Activated CD8-positive, alpha-beta T cell treated with anti-CD3 and anti-CD28 coated beads for 36 hours (primary cell): ENCODE measurements around the gene NEU4. TPM values are rescaled to one million over a fixed set of nuclear protein-coding genes. Genes with fewer than 3 reads are reported as not detected.
A peak's percentile ranks its signal among the peaks of the same experiment; 100 is the strongest.

Experiments
- ATAC-seq: fragments of 200-7000 bp; cut with Tn5 transposase; one replicate; pipeline ENCODE4 v1.10.0; 2021; ENCODE audit warnings: mild to moderate bottlenecking, moderate library complexity
- CTCF ChIA-PET: fragments of 350-600 bp; sonication (Branson Sonifier 250); formaldehyde crosslinking; loops from one replicate; lab custom pipeline; 2021; ENCODE audit warnings: antibody characterized with exemption; lab: Charles Lee
- POLR2A ChIA-PET: fragments of 350-600 bp; sonication (Branson Sonifier 250); formaldehyde crosslinking; loops from one replicate; lab custom pipeline; 2021; ENCODE audit warnings: antibody characterized with exemption; lab: Charles Lee
- DNase-seq: peaks from one replicate; pipeline ENCODE4 v3.0.0-alpha.2; 2020
- H3K27ac Mint-ChIP-seq: one replicate; pipeline ENCODE4 v1.8.0; 2021; ENCODE audit warnings: mild to moderate bottlenecking, mixed read lengths
- H3K27me3 Mint-ChIP-seq: one replicate; pipeline ENCODE4 v1.8.0; 2021; ENCODE audit warnings: mixed read lengths
- H3K36me3 Mint-ChIP-seq: one replicate; pipeline ENCODE4 v1.8.0; 2021; ENCODE audit warnings: low read depth, mixed read lengths
- H3K4me1 Mint-ChIP-seq: one replicate; pipeline ENCODE4 v1.8.0; 2021; ENCODE audit warnings: low read depth, mixed read lengths
- H3K4me3 Mint-ChIP-seq: one replicate; pipeline ENCODE4 v1.8.0; 2021; ENCODE audit warnings: mild to moderate bottlenecking, moderate library complexity, mixed read lengths
- H3K9me3 Mint-ChIP-seq: one replicate; pipeline ENCODE4 v1.8.0; 2021; ENCODE audit warnings: mixed read lengths
- intact Hi-C: fragments of 100-400 bp; cut with micrococcal nuclease; formaldehyde crosslinking; loops from one replicate; pipeline ENCODE4 v1.10.0; 2022
- total RNA-seq, 2 experiments: library from RNA; stranded (reverse); gene quantifications; one replicate each; pipeline ENCODE4 v1.2.3, GENCODE V29; 2021
- TF ChIP-seq, protein P1 (sequence below): fragments of 200-600 bp; IDR thresholded peaks from one replicate; pipeline ENCODE4 v1.8.0; 2022; ENCODE audit warnings: antibody characterized with exemption, mild to moderate bottlenecking

NEU4 gene
- total RNA-seq, 2 experiments from 2014 or later: 0.38 to 0.54 TPM

DNA sequence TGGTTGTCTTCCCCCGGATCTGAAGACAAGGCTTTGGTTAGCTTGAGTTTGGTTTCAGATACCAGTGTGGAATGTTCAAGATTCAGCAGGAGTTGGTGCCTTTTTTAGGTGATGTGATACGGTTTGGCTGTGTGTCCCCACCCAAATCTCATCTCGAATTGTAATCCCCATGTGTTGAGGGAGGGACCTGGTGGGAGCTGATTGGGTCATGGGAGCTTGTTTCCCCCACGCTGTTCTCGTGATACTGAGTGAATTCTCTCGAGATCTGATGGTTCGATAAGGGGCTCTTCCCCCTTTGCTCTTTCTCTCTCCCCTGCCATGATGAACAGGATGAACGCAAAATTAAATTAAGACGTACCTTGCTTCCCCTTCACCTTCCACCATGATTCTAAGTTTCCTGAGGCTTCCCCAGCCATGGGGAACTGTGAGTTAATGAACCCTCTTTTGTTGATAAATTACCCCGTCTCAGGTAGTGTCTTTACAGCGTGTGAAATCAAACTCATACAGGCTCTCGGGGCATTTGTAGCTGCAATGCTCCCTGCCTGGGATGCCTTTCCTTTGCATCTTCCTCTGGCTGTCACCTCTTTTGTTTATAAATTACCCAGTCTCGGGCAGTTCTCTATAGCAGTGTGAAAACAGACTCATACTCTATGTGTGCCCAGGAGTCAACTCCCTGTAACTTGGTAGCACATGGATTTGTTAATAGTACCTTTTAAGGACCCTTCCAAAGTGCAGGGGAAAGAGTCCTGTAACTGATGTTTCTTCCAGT, 28.4 kb downstream of the NEU4 start:
- ATAC-seq: no peak
- peaks cover 11% of the 10 kb centered on the region for H3K27me3 Mint-ChIP-seq
- no peaks in the 10 kb centered on the region for H3K9me3 Mint-ChIP-seq
- H3K36me3 Mint-ChIP-seq: no peaks in the 10 kb centered on the region
- no peak for DNase-seq
- H3K27ac Mint-ChIP-seq: no peak overlapping the region
- ChIA-PET POLR2A (interaction anchor here (1.1 kb wide), 1 partner anchor 34 kb away, joined by 3 read pairs; no protein-coding TSS in a partner anchor), CTCF (interaction anchor here (1.0 to 1.4 kb wide), 3 partner anchors 12 to 112 kb away, joined by 3 to 4 read pairs (median 3); no protein-coding TSS in a partner anchor)
- H3K4me1 Mint-ChIP-seq: peaks cover 10% of the 10 kb centered on the region
- TF ChIP-seq, protein P1, sequence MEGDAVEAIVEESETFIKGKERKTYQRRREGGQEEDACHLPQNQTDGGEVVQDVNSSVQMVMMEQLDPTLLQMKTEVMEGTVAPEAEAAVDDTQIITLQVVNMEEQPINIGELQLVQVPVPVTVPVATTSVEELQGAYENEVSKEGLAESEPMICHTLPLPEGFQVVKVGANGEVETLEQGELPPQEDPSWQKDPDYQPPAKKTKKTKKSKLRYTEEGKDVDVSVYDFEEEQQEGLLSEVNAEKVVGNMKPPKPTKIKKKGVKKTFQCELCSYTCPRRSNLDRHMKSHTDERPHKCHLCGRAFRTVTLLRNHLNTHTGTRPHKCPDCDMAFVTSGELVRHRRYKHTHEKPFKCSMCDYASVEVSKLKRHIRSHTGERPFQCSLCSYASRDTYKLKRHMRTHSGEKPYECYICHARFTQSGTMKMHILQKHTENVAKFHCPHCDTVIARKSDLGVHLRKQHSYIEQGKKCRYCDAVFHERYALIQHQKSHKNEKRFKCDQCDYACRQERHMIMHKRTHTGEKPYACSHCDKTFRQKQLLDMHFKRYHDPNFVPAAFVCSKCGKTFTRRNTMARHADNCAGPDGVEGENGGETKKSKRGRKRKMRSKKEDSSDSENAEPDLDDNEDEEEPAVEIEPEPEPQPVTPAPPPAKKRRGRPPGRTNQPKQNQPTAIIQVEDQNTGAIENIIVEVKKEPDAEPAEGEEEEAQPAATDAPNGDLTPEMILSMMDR: no peak
- no peak overlapping the region for H3K4me3 Mint-ChIP-seq
- intact Hi-C loops: no loop called here

GRCh38 chr2:241841181-241842066, 32.4 kb downstream of the NEU4 start:
- H3K27me3 Mint-ChIP-seq: peaks cover 10% of the 10 kb centered on the region
- CTCF ChIA-PET: interaction anchor here (1.2 kb wide), 1 partner anchor 37 kb away, joined by 6 read pairs; no protein-coding TSS in a partner anchor
- H3K4me1 Mint-ChIP-seq: peaks cover 32% of the 10 kb centered on the region

GRCh38 chr2:241842067-241842415, 33.0 kb downstream of the NEU4 start:
- ChIA-PET POLR2A (no interaction called here), CTCF (no interaction called here)
- intact Hi-C loops: no loop called here
- Mint-ChIP-seq H3K36me3 (peaks cover 3% of the 10 kb centered on the region), H3K27ac (no peak overlapping the region), H3K4me1 (peaks cover 35% of the 10 kb centered on the region), H3K27me3 (peaks cover 12% of the 10 kb centered on the region), H3K9me3 (peaks cover 1% of the 10 kb centered on the region), H3K4me3 (no peak overlapping the region)
- TF ChIP-seq, protein P1: no peak
- ATAC-seq (no peak), DNase-seq (no peak)

More at GRCh38 chr2:241841181-241842066, 32.4 kb downstream of the NEU4 start:
- no peak for DNase-seq
- TF ChIP-seq, protein P1: no peak
- peaks cover 3% of the 10 kb centered on the region for H3K36me3 Mint-ChIP-seq
- peaks cover 1% of the 10 kb centered on the region for H3K9me3 Mint-ChIP-seq
- no peak overlapping the region for H3K27ac Mint-ChIP-seq
- intact Hi-C loops: no loop called here
- POLR2A ChIA-PET: no interaction called here
- H3K4me3 Mint-ChIP-seq: no peak overlapping the region
- ATAC-seq: no peak

GRCh38 chr2:241842620-241843211, 33.7 kb downstream of the NEU4 start:
- intact Hi-C loops: no loop called here
- peaks cover 1% of the 10 kb centered on the region for H3K9me3 Mint-ChIP-seq
- peaks cover 7% of the 10 kb centered on the region for H3K27me3 Mint-ChIP-seq
- peaks cover 35% of the 10 kb centered on the region for H3K4me1 Mint-ChIP-seq
- H3K27ac Mint-ChIP-seq: peak overlapping the region; percentile 75
- peak; percentile 43 for ATAC-seq
- TF ChIP-seq, protein P1: no peak
- CTCF ChIA-PET: no interaction called here
- DNase-seq: peak; percentile 78
- POLR2A ChIA-PET: interaction anchor here (1.1 kb wide), 1 partner anchor 16 kb away, joined by 3 read pairs; no protein-coding TSS in a partner anchor
- H3K4me3 Mint-ChIP-seq: peak overlapping the region; percentile 51
- H3K36me3 Mint-ChIP-seq: peaks cover 3% of the 10 kb centered on the region
